ENCODE data around the gene TUBGCP2.

Gene TUBGCP2

GRCh38 chr10:133279326-133280226 is 29.1 kb downstream of the TUBGCP2 start:
- no peak for FAIRE-seq
- no peak for DNase-seq (ENCODE audit: low spot score)

GRCh38 chr10:133278577-133279265 is 30.0 kb downstream of the TUBGCP2 start:
- no peak for DNase-seq (ENCODE audit: low spot score)
- FAIRE-seq = no peak

- DNase-seq (ENCODE audit: low spot score) (no peak), FAIRE-seq (no peak)
Observed at GRCh38 chr10:133277993-133278576, 30.6 kb downstream of the TUBGCP2 start.

GRCh38 chr10:133277277-133277992 is 31.2 kb downstream of the TUBGCP2 start:
- FAIRE-seq (no peak), DNase-seq (ENCODE audit: low spot score) (no peak)

- no peak for FAIRE-seq
- DNase-seq (ENCODE audit: low spot score) = no peak
Observed at GRCh38 chr10:133276435-133277201, 32.1 kb downstream of the TUBGCP2 start, which contains the start of gene ADAM8. Gene ADAM8 (minus strand): TSS chr10:133276868. CDS start chr10:133276817, 51 bp downstream.

- DNase-seq (ENCODE audit: low spot score) = no peak
Observed at GRCh38 chr10:133276100-133276434, 32.6 kb downstream of the TUBGCP2 start.

GRCh38 chr10:133275684-133276092 is 33.0 kb downstream of the TUBGCP2 start:
- FAIRE-seq = no peak

More at GRCh38 chr10:133276100-133276434, 32.6 kb downstream of the TUBGCP2 start:
- no peak for FAIRE-seq

GRCh38 chr10:133274751-133275683 is 33.7 kb downstream of the TUBGCP2 start:
- DNase-seq (ENCODE audit: low spot score) (no peak), FAIRE-seq (no peak)

More at GRCh38 chr10:133275684-133276092, 33.0 kb downstream of the TUBGCP2 start:
- no peak for DNase-seq (ENCODE audit: low spot score)

GRCh38 chr10:133273534-133274143 is 35.0 kb downstream of the TUBGCP2 start:
- no peak for FAIRE-seq
- no peak for DNase-seq (ENCODE audit: low spot score)

- no peak for FAIRE-seq
- DNase-seq (ENCODE audit: low spot score) = no peak
Observed at GRCh38 chr10:133272964-133273420, 35.7 kb downstream of the TUBGCP2 start.

- no peak for DNase-seq (ENCODE audit: low spot score)
- FAIRE-seq = no peak
Observed at GRCh38 chr10:133272301-133272963, 36.2 kb downstream of the TUBGCP2 start.

GRCh38 chr10:133271521-133272300 is 37.0 kb downstream of the TUBGCP2 start:
- DNase-seq (ENCODE audit: low spot score) (no peak), FAIRE-seq (no peak)

GRCh38 chr10:133270773-133271297 is 37.8 kb downstream of the TUBGCP2 start:
- FAIRE-seq (no peak), DNase-seq (ENCODE audit: low spot score) (no peak)

- DNase-seq (ENCODE audit: low spot score) (no peak), FAIRE-seq (no peak)
Observed at GRCh38 chr10:133270204-133270603, 38.5 kb downstream of the TUBGCP2 start.

- FAIRE-seq (no peak), DNase-seq (ENCODE audit: low spot score) (no peak)
Observed at GRCh38 chr10:133269367-133269766, 39.3 kb downstream of the TUBGCP2 start.

- no peak for DNase-seq (ENCODE audit: low spot score)
- FAIRE-seq = no peak
Observed at GRCh38 chr10:133268532-133268931, 40.1 kb downstream of the TUBGCP2 start.

- DNase-seq (ENCODE audit: low spot score) = no peak
- FAIRE-seq = no peak
Observed at GRCh38 chr10:133267829-133268228, 40.8 kb downstream of the TUBGCP2 start.

Measured in urothelium cell line (cell line).